Upper lobe of left lung (tissue), 6 donors: ENCODE data around the gene DEPDC5. TPM values are rescaled to one million over a fixed set of nuclear protein-coding genes. Genes with fewer than 3 reads are reported as not detected.

Source experiments
- ATAC-seq, 2 donors: fragments of 200-7000 bp; cut with Tn5 transposase; one replicate each; pipeline ENCODE4 v1.9.1; 2022; ENCODE audit warnings: mild to moderate bottlenecking in 2 of 2, moderate library complexity in 2 of 2; ENCODE audit not compliant: low FRiP score in 2 of 2
- DNase-seq, 2 donors: peaks; one replicate each; pipeline ENCODE4 v3.0.0-alpha.2; 2019 to 2020
- H3K27ac ChIP-seq, 4 donors: fragments of 200-600 bp; sonication (generic); one replicate each; pipeline ENCODE4 v1.5.1; 2016 to 2019
- H3K27me3 ChIP-seq, 4 donors: fragments of 200-600 bp; sonication (generic); one replicate each; pipeline ENCODE4 v1.5.1; 2017 to 2019
- H3K36me3 ChIP-seq, 4 donors: fragments of 200-600 bp; sonication (generic); one replicate each; pipeline ENCODE4 v1.5.1; 2016 to 2019
- H3K4me1 ChIP-seq, 4 donors: fragments of 200-600 bp; sonication (generic); one replicate each; pipeline ENCODE4 v1.5.1; 2018 to 2019
- H3K4me3 ChIP-seq, 4 donors: fragments of 200-600 bp; sonication (generic); one replicate each; pipeline ENCODE4 v1.5.1; 2017 to 2019; ENCODE audit warnings: mild to moderate bottlenecking in 2 of 4, moderate library complexity in 1 of 4
- H3K9me3 ChIP-seq, 4 donors: fragments of 200-600 bp; sonication (generic); one replicate each; pipeline ENCODE4 v1.5.1; 2018 to 2019
- CTCF ChIP-seq, 6 experiments: fragments of 450-650 bp in 4 of 6; fragments of 200-600 bp in 2 of 6; sonication (generic) in 2 of 6; IDR thresholded peaks; one replicate each; pipeline ENCODE4 v1.5.1; 2016 to 2019; ENCODE audit warnings: antibody characterized with exemption in 6 of 6
- EP300 ChIP-seq, 4 donors: sonication (generic); formaldehyde crosslinking; IDR thresholded peaks; one replicate each; pipeline ENCODE4 v1.5.1; 2017; ENCODE audit warnings: antibody characterized with exemption in 4 of 4, control low read depth in 2 of 4
- POLR2A ChIP-seq, 4 donors: fragments of 450-650 bp; IDR thresholded peaks; one replicate each; pipeline ENCODE4 v1.5.1; 2016 to 2017; ENCODE audit warnings: antibody characterized with exemption in 4 of 4, mild to moderate bottlenecking in 2 of 4
- POLR2AphosphoS5 ChIP-seq, 2 donors: sonication (generic); formaldehyde crosslinking; IDR thresholded peaks; one replicate each; pipeline ENCODE4 v1.5.1; 2017; ENCODE audit warnings: antibody characterized with exemption in 2 of 2
- WGBS, 2 donors: methylation state at CpG; one replicate each; pipeline ENCODE4 v1.1.5; 2017 to 2018; 5-methylcytosine and 5-hydroxymethylcytosine counted together
- total RNA-seq, 6 donors: library from RNA; depleted of rRNA in 4 of 6; stranded (reverse); fragments of >200 nt in 4 of 6; gene quantifications; one replicate each; pipeline versions ENCODE4 v1.1.0 to v1.2.1, GENCODE V29; 2016 to 2021
- donor health status: DM: no; HTN: no; CAD: no; lungs with moderate emphysema.
- donor health status: DM: no; HTN: yes; CAD: no; lungs with severe emphysema.

DEPDC5 gene
- total RNA-seq, 6 donors from 2014 or later: 10.9 to 31.4 (median 24.4) TPM

GRCh38 chr22:31951194-31952093 lies 197.6 kb downstream of the DEPDC5 start:
- 66 to 77% methylated on average over 8 of the region's 8 CpGs for WGBS, 2 donors
- H3K4me3 ChIP-seq: no peak overlapping the region
- ATAC-seq: peak in 1 of 2 donors; percentile 47
- DNase-seq: no peak
- TF ChIP-seq POLR2AphosphoS5 (IDR thresholded peaks at IDR 0.05) (no peak), EP300 (IDR thresholded peaks at IDR 0.05) (no peak), POLR2A (IDR thresholded peaks at IDR 0.05) (no peak), CTCF (IDR thresholded peaks at IDR 0.05) (no peak)
- no peaks in the 10 kb centered on the region for H3K27me3 ChIP-seq
- no peaks in the 10 kb centered on the region for H3K9me3 ChIP-seq
- H3K27ac ChIP-seq: peak overlapping the region; percentile 11 to 56 (median 48)
- peaks cover 6 to 61% (median 10%) of the 10 kb centered on the region in 4 donors for H3K36me3 ChIP-seq
- peaks cover 50 to 70% (median 58%) of the 10 kb centered on the region in 4 donors for H3K4me1 ChIP-seq

- H3K27ac ChIP-seq: peak overlapping the region; percentile 11 to 56 (median 48)
- 64 to 83% methylated on average over 2 of the region's 2 CpGs for WGBS, 2 donors
- no peaks in the 10 kb centered on the region for H3K27me3 ChIP-seq
- peaks cover 8 to 66% (median 16%) of the 10 kb centered on the region in 4 donors for H3K36me3 ChIP-seq
- DNase-seq: no peak
- ATAC-seq: no peak
- no peaks in the 10 kb centered on the region for H3K9me3 ChIP-seq
- no peak overlapping the region for H3K4me3 ChIP-seq
- TF ChIP-seq POLR2AphosphoS5 (IDR thresholded peaks at IDR 0.05) (no peak), POLR2A (IDR thresholded peaks at IDR 0.05) (no peak), EP300 (IDR thresholded peaks at IDR 0.05) (no peak), CTCF (IDR thresholded peaks at IDR 0.05) (no peak)
- H3K4me1 ChIP-seq: peaks cover 44 to 64% (median 52%) of the 10 kb centered on the region in 4 donors
Measured at GRCh38 chr22:31952094-31952401, 198.2 kb downstream of the DEPDC5 start.

GRCh38 chr22:31952472-31952871 lies 198.7 kb downstream of the DEPDC5 start:
- no peak for TF ChIP-seq EP300 (IDR thresholded peaks at IDR 0.05)
- TF ChIP-seq POLR2A (IDR thresholded peaks at IDR 0.05): no peak
- no peak for TF ChIP-seq CTCF (IDR thresholded peaks at IDR 0.05)
- no peak for TF ChIP-seq POLR2AphosphoS5 (IDR thresholded peaks at IDR 0.05)
- Histone ChIP-seq H3K27ac (peak overlapping the region; percentile 11 to 66 (median 48)), H3K36me3 (peaks cover 8 to 69% (median 19%) of the 10 kb centered on the region in 4 donors), H3K9me3 (no peaks in the 10 kb centered on the region), H3K27me3 (no peaks in the 10 kb centered on the region), H3K4me3 (no peak overlapping the region), H3K4me1 (peaks cover 43 to 60% (median 49%) of the 10 kb centered on the region in 4 donors)
- DNase-seq: no peak
- WGBS, 2 donors: 50 to 53% methylated on average over 2 of the region's 2 CpGs
- peak in 1 of 2 donors; percentile 79 for ATAC-seq

DNA sequence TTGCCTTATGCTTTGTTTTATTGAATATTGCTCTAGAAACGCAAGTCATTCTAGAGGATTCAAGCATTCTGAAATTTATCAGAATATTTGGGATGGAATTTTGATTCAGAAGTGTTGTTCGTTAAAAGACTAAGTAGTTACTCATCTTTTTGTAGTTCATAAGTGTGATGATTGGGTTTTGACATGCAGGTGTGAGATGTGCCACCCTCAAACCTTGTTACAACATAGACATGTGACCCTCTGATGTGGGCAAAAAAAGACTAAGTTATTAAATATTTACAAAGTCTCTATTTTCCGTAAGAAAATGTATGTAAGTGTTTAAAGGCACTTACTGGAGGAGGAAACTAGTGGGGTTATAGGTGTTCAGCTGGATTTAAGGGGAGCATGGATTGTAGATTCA lies 199.4 kb downstream of the DEPDC5 start:
- peaks cover 6 to 69% (median 23%) of the 10 kb centered on the region in 4 donors for H3K36me3 ChIP-seq
- H3K27ac ChIP-seq: peak overlapping the region in 3 of 4 donors; percentile 4 to 66 (median 45)
- ATAC-seq (no peak), DNase-seq (no peak)
- H3K27me3 ChIP-seq: no peaks in the 10 kb centered on the region
- no peak for TF ChIP-seq EP300 (IDR thresholded peaks at IDR 0.05)
- TF ChIP-seq POLR2AphosphoS5 (IDR thresholded peaks at IDR 0.05): no peak
- no peak for TF ChIP-seq POLR2A (IDR thresholded peaks at IDR 0.05)
- TF ChIP-seq CTCF (IDR thresholded peaks at IDR 0.05): no peak
- 81 to 84% methylated on average over 3 of the region's 3 CpGs for WGBS, 2 donors
- H3K9me3 ChIP-seq: no peaks in the 10 kb centered on the region
- H3K4me1 ChIP-seq: peaks cover 43 to 53% (median 47%) of the 10 kb centered on the region in 4 donors
- H3K4me3 ChIP-seq: no peak overlapping the region
